ENCODE results near the gene PLXNB3. TPM values are rescaled to one million over a fixed set of nuclear protein-coding genes. Genes with fewer than 3 reads are reported as not detected.
"Not testable (repeated sequence)": the region's sequence is repeated elsewhere in the genome, so short reads cannot be mapped to it uniquely, and the experiment has no call there.

Gene PLXNB3
- total RNA-seq: 0.47 TPM

DNA sequence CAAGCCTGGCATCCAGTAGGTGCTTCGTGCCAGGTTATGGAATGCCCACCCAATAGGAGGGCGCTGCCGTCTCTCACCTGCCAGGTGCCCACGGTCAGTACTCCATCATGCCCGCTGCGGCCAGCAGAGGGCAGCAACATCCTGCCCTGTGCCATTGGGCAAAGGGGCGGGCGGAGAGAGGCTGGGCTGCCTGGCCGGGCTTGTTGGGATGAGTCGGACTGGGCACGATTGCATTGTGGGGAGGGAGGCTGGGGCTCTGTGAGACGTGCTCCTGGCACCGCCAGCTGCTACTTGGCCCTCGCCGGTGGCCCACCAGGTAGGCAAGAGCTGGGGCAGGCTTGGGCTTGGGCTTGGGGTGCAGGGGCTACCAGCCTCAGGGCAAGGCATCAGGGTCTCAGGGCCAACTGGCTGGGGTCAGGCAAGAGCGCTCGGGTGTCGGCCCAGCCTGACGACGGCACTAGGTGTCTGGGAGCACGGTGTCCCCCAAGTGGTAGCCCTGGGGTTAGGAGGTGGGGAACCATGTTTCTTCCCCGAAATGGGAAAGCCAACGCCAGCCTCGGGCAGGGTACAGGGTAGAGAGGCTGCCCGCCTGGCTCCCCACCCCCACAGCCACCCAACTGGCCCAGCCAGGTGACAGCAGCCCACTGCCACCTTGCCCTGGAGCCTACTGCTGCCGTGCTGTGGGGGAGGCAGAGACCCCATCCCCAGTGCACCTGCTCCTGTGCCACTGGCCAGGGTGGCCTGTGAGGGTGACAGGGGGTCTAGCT is at the start of gene PLXNB3:
TSS of gene PLXNB3 (plus strand) at position 261 of the 767 bp plus-strand sequence. CDS start 1,287 bp downstream, outside the sequence.
- peak; percentile 71 for DNase-seq

GRCh38 chrX:153714256-153714655 is 49.8 kb upstream of the PLXNB3 start:
- DNase-seq: no peak

DNA sequence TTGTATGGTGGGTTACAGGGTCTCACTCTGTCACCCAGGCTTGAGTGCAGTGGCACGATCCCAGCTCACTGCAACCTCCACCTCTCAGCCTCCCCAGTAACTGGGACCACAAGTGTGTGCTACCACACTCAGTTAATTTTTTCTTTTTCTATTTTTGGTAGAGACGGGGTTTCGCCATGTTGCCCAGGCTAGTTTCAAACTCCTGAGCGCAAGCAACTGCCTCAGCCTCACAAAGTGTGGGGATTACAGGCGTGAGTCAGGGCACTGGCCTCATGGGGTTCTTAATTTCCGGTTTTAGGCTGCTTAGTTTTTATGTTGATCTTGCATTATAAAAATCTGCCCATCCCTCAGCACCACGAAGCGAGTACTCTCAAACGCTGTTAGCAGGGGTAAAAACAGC is 46.6 kb upstream of the PLXNB3 start:
- no peak for DNase-seq

DNA sequence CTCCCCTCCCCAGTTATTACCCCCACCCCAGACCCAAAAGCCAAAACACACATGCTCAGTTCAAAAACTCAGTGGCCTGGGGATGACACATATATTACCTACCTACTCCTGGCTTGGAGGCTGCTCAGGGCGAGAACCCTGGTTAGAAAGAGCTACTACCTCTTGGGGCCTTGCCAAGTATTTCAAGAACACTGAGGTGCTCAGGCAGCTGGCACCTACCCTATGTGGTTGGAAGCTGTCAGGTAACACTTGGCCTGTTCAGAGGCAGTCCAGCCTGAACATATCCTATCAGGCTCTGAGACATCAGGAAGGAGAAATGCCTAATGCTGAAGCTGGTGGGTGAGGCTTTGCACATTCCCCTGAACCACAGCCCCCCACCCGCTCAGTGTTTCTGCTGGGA is 44.8 kb upstream of the PLXNB3 start:
- DNase-seq: no peak

GRCh38 chrX:153719701-153720100 is 44.3 kb upstream of the PLXNB3 start:
- DNase-seq: no peak

DNA sequence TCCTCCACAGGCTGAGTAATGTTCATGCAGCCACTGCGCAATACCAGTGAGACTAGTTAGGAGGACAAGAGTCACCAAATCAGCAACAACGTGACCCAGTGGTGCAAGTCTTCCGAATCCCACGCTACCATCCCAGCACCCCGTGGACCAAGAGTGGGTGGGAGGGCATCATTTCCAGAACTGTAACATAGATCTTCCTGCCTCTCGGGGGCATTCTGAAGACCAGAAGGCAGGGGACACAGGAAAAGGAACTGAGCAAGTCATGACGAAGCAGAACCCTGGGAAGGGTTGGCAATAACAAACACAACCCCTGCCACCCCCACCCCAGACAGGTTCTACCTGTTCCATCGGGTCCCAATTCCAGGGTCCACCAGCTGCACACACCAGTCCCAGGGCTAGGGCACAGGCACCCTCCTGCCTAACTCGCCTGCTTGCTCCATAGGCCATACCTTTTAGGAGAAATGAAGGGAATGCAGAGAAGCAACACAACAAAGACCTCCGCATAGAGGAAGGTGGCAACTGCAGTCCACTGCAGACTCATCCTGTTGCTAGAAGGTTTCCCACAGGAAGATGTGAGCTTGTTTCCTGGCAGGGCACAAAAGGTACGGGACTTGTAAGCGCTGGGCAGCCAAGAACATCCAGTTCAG is 41.2 kb upstream of the PLXNB3 start:
- DNase-seq: no peak

GRCh38 chrX:153723351-153724251 is 40.4 kb upstream of the PLXNB3 start:
- no peak for DNase-seq

GRCh38 chrX:153724252-153725038 is 39.6 kb upstream of the PLXNB3 start, which contains the start of the genes ABCD1 and BCAP31:
Gene ABCD1 (plus strand): TSS chrX:153724856. CDS start chrX:153725267, 411 bp downstream.
Gene BCAP31 (minus strand): TSS chrX:153724387. CDS start chrX:153723244, 1,143 bp downstream.
- DNase-seq: peak; percentile 83

GRCh38 chrX:153725039-153725831 is 38.8 kb upstream of the PLXNB3 start:
- DNase-seq: no peak

- DNase-seq: no peak
Measured at GRCh38 chrX:153725832-153726285, 38.2 kb upstream of the PLXNB3 start.

GRCh38 chrX:153726286-153727122 is 37.5 kb upstream of the PLXNB3 start:
- DNase-seq: peak; percentile 45

- DNase-seq: peak; percentile 59
Measured at GRCh38 chrX:153727123-153727931, 36.7 kb upstream of the PLXNB3 start.

- DNase-seq: no peak
Measured at GRCh38 chrX:153728095-153728494, 36.0 kb upstream of the PLXNB3 start.

DNA sequence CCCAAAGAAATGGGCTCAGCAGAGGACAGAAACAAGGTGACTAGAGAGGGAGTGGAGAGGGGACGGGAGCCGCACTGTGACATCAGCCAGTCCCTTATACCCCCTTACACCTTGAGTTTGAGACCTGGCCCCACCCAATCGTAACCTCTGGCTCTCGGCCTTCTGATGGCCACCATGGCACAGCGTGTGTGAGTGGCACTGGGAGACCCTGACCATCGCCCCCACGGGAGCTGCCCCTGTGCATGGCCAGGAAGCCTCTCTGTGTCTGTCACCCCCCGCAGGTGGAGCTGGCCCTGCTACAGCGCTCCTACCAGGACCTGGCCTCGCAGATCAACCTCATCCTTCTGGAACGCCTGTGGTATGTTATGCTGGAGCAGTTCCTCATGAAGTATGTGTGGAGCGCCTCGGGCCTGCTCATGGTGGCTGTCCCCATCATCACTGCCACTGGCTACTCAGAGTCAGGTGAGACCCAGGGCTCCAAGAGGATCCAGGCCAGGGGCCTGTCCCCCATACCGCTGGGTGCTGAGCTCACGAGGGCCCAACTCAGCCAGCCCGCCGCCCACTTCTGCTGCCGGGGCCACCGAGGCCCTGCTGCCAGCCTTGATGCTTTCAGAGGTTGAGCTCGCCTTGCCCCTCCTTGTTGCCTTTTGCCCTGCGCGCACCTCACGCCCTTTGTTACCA is 35.0 kb upstream of the PLXNB3 start:
- DNase-seq: no peak

GRCh38 chrX:153730115-153730514 is 33.9 kb upstream of the PLXNB3 start:
- DNase-seq: not testable (repeated sequence)

DNA sequence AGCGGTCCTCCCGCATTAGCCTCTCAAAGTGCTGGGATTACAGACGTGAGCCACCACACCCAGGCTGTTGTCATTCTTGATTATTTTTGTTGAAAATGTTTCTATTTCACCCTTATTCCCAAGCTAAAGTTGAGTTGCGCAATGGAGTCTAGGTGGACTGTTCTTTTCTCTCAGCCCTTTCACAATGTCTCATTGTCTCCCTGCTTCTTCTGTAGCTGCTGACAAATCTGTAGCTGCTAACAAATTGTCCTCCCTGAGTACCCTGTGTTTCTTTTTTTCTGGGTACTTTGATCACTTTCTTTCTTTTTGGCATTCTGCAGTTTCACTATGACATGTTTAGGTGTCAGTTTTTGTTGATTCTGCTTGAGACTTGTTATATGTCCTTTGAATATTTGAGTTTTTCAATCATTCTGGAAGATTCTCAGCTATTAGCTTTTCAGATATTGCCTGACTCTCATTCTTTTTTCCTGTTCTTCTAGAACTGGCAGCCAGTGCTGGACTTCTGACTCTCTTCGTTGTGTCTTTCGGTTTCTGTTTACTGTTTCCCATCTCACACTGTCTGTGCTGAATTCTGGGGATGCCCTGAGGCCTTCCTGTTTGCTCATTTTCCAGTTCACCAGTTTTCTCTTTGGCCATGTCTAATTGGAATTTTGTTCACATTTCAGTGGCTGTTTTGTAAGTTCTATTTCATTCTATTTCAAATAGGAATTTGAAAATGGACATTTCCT is 32.8 kb upstream of the PLXNB3 start:
- DNase-seq: no peak

GRCh38 chrX:153731845-153732215 is 32.2 kb upstream of the PLXNB3 start:
- no peak for DNase-seq

- no peak for DNase-seq
Measured at GRCh38 chrX:153732401-153732800, 31.6 kb upstream of the PLXNB3 start.
